ENCODE measurements around the gene STK17A.
"Not testable (repeated sequence)": the region's sequence is repeated elsewhere in the genome, so short reads cannot be mapped to it uniquely, and the experiment has no call there.

GRCh38 chr7:43596426-43596825 lies 13.5 kb downstream of the STK17A start:
- not testable (repeated sequence) for TF ChIP-seq EZH2 (IDR thresholded peaks at IDR 0.05); POLR2AphosphoS5 (IDR thresholded peaks at IDR 0.05; ENCODE audit: borderline replicate concordance, low read depth, low read length); FOXP2 (optimal IDR thresholded peaks at IDR 0.05; ENCODE audit: control extremely low read depth, extremely low read length, insufficient read depth)

Measured in SK-N-MC (cell line).